H9 (cell line): Measurements from ENCODE around the gene ASIC1. TPM values are rescaled to one million over a fixed set of nuclear protein-coding genes. Genes with fewer than 3 reads are reported as not detected.

Experiments used
- DNase-seq: peaks from one replicate; pipeline ENCODE4 v3.0.0-alpha.2; 2017
- H2AFZ ChIP-seq: one replicate; pipeline ENCODE4 v1.6.1; 2013; ENCODE audit warnings: mild to moderate bottlenecking, low read length, control low read depth, moderate library complexity
- H2AK5ac ChIP-seq: 2 replicates; pipeline ENCODE4 v1.6.1; 2013; ENCODE audit warnings: low read length, control low read depth, mixed read lengths; ENCODE audit not compliant: insufficient read length
- H2BK120ac ChIP-seq: one replicate; pipeline ENCODE4 v1.6.1; 2013; ENCODE audit warnings: low read depth, mild to moderate bottlenecking, low read length, control low read depth, inconsistent platforms; ENCODE audit not compliant: poor library complexity, severe bottlenecking
- H2BK12ac ChIP-seq: 2 replicates; pipeline ENCODE4 v1.6.1; 2013; ENCODE audit warnings: low read length, control low read depth, mixed read lengths, low read depth; ENCODE audit not compliant: insufficient read length
- H2BK15ac ChIP-seq: 2 replicates; pipeline ENCODE4 v1.6.1; 2013; ENCODE audit warnings: low read depth, low read length, control low read depth
- H2BK20ac ChIP-seq: one replicate; pipeline ENCODE4 v1.6.1; 2013; ENCODE audit warnings: low read depth, mild to moderate bottlenecking, low read length, control low read depth, inconsistent platforms; ENCODE audit not compliant: poor library complexity, severe bottlenecking
- H2BK5ac ChIP-seq: 2 replicates; pipeline ENCODE4 v1.6.1; 2013; ENCODE audit warnings: low read length, control low read depth, mixed read lengths; ENCODE audit not compliant: insufficient read length
- H3K14ac ChIP-seq: 2 replicates; pipeline ENCODE4 v1.6.1; 2013; ENCODE audit warnings: low read length, control low read depth; ENCODE audit not compliant: insufficient read depth
- H3K18ac ChIP-seq: 2 replicates; pipeline ENCODE4 v1.6.1; 2013; ENCODE audit warnings: low read depth, mild to moderate bottlenecking, mixed read lengths, low read length, control low read depth; ENCODE audit not compliant: insufficient read length
- H3K23ac ChIP-seq: 2 replicates; pipeline ENCODE4 v1.6.1; 2013; ENCODE audit warnings: low read length, control low read depth, mixed read lengths, low read depth; ENCODE audit not compliant: insufficient read length
- H3K23me2 ChIP-seq: 2 replicates; pipeline ENCODE4 v1.6.1; 2013; ENCODE audit warnings: low read depth, mild to moderate bottlenecking, mixed read lengths, low read length, control low read depth; ENCODE audit not compliant: insufficient read length, poor library complexity, severe bottlenecking
- H3K27ac ChIP-seq: 2 replicates; pipeline ENCODE4 v1.5.1; 2013; ENCODE audit warnings: low read length, control low read depth, mixed read lengths, low read depth; ENCODE audit not compliant: insufficient read length
- H3K27me3 ChIP-seq: 2 replicates; pipeline ENCODE4 v1.6.1; 2013; ENCODE audit warnings: low read length, control low read depth, inconsistent platforms; ENCODE audit not compliant: insufficient read depth
- H3K4ac ChIP-seq: 2 replicates; pipeline ENCODE4 v1.6.1; 2013; ENCODE audit warnings: low read depth, mild to moderate bottlenecking, control low read depth, inconsistent platforms, low read length, moderate library complexity
- H3K4me1 ChIP-seq: 2 replicates; pipeline ENCODE4 v1.6.1; 2013; ENCODE audit warnings: low read length, control low read depth, inconsistent platforms; ENCODE audit not compliant: insufficient read depth
- H3K4me2 ChIP-seq: 2 replicates; pipeline ENCODE4 v1.6.1; 2013; ENCODE audit warnings: low read length, control low read depth, mixed read lengths; ENCODE audit not compliant: insufficient read length, insufficient read depth
- H3K56ac ChIP-seq: 2 replicates; pipeline ENCODE4 v1.6.1; 2013; ENCODE audit warnings: low read depth, mild to moderate bottlenecking, mixed read lengths, low read length, control low read depth; ENCODE audit not compliant: insufficient read length
- H3K79me1 ChIP-seq: 2 replicates; pipeline ENCODE4 v1.6.1; 2013; ENCODE audit warnings: low read depth, mild to moderate bottlenecking, moderate library complexity, low read length, control low read depth, inconsistent platforms; ENCODE audit not compliant: insufficient read depth, poor library complexity, severe bottlenecking
- H3K79me2 ChIP-seq: 2 replicates; pipeline ENCODE4 v1.6.1; 2013; ENCODE audit warnings: low read length, control low read depth, inconsistent platforms; ENCODE audit not compliant: insufficient read depth
- H3K9ac ChIP-seq: 2 replicates; pipeline ENCODE4 v1.6.1; 2013; ENCODE audit warnings: low read length, control low read depth, mixed read lengths; ENCODE audit not compliant: insufficient read length; ENCODE audit errors: extremely low read depth
- H3K9me3 ChIP-seq: one replicate; pipeline ENCODE4 v1.6.1; 2013; ENCODE audit warnings: low read depth, low read length, inconsistent platforms; ENCODE audit not compliant: control insufficient read depth
- H3T11ph ChIP-seq: one replicate; pipeline ENCODE4 v1.6.1; 2013; ENCODE audit warnings: mild to moderate bottlenecking, low read length, control low read depth, inconsistent platforms
- H4K20me1 ChIP-seq: one replicate; pipeline ENCODE4 v1.6.1; 2013; ENCODE audit not compliant: control insufficient read depth, insufficient read length, insufficient read depth
- H4K5ac ChIP-seq: 2 replicates; pipeline ENCODE4 v1.6.1; 2013; ENCODE audit warnings: low read depth, mild to moderate bottlenecking, mixed read lengths, low read length, control low read depth; ENCODE audit not compliant: insufficient read length
- H4K8ac ChIP-seq: replicated peaks from 2 replicates; pipeline ENCODE4 v1.6.1; 2013; ENCODE audit warnings: low read length, control low read depth, mixed read lengths, low read depth; ENCODE audit not compliant: insufficient read length
- H4K91ac ChIP-seq: 2 replicates; pipeline ENCODE4 v1.6.1; 2013; ENCODE audit warnings: low read depth, mild to moderate bottlenecking, moderate library complexity, mixed read lengths, low read length, control low read depth; ENCODE audit not compliant: insufficient read length
- H3K27ac Mint-ChIP-seq, 3 experiments: 2 replicates in 2 of 3; 3 replicates in 1 of 3; pipeline ENCODE4 v1.8.0; 2020 to 2021; ENCODE audit warnings: mixed read lengths in 3 of 3, mild to moderate bottlenecking in 1 of 3, moderate library complexity in 1 of 3
- H3K27me3 Mint-ChIP-seq: 2 replicates; pipeline ENCODE4 v1.8.0; 2021; ENCODE audit warnings: low read depth, mild to moderate bottlenecking, moderate library complexity, mixed read lengths
- H3K36me3 Mint-ChIP-seq, 3 experiments: 2 replicates in 2 of 3; 3 replicates in 1 of 3; pipeline ENCODE4 v1.8.0; 2020 to 2021; ENCODE audit warnings: low read depth in 3 of 3, mixed read lengths in 3 of 3; ENCODE audit not compliant: insufficient read depth in 1 of 3
- H3K4me1 Mint-ChIP-seq, 2 experiments: 2 replicates each; pipeline ENCODE4 v1.8.0; 2020; ENCODE audit warnings: mixed read lengths in 2 of 2
- H3K4me3 Mint-ChIP-seq, 2 experiments: 2 replicates in 1 of 2; 3 replicates in 1 of 2; pipeline ENCODE4 v1.8.0; 2020 to 2021; ENCODE audit warnings: mild to moderate bottlenecking in 2 of 2, mixed read lengths in 2 of 2, moderate library complexity in 1 of 2
- H3K9me3 Mint-ChIP-seq, 2 experiments: 2 replicates in 1 of 2; 3 replicates in 1 of 2; pipeline ENCODE4 v1.8.0; 2020; ENCODE audit warnings: mild to moderate bottlenecking in 2 of 2, mixed read lengths in 2 of 2, moderate library complexity in 1 of 2
- WGBS: extraction: QIAGEN DNeasy Blood & Tissue Kit; methylation state at CpG from one replicate; pipeline ENCODE4 v1.1.7; 2013; ENCODE audit warnings: missing lambda C conversion rate, low lambda C conversion rate, mixed read lengths; ENCODE audit not compliant: insufficient read length; ENCODE audit errors: extremely low coverage; 5-methylcytosine and 5-hydroxymethylcytosine counted together
- total RNA-seq: library from RNA; stranded (reverse); gene quantifications from 2 replicates; pipeline ENCODE4 v1.2.1, GENCODE V29; 2021
- TF ChIP-seq, protein P1 (sequence below): fragments of 200-600 bp; sonication (generic); conservative IDR thresholded peaks from 3 replicates; pipeline ENCODE4 v1.8.0; 2021; ENCODE audit warnings: antibody characterized with exemption, mild to moderate bottlenecking

Gene ASIC1
- total RNA-seq, 1 experiment from 2014 or later = 3.9 TPM

GRCh38 chr12:50043308-50043707, 14.1 kb upstream of the ASIC1 start:
- no peak overlapping the region for H2BK120ac ChIP-seq
- no peaks in the 10 kb centered on the region for H3K4me1 ChIP-seq
- H3K23me2 ChIP-seq = no peaks in the 10 kb centered on the region
- Mint-ChIP-seq H3K27ac (no peak overlapping the region), H3K36me3 (no peaks in the 10 kb centered on the region), H3K4me3 (no peak overlapping the region), H3K27me3 (peaks cover 80% of the 10 kb centered on the region), H3K9me3 (no peaks in the 10 kb centered on the region), H3K4me1 (peaks cover 11 to 15% of the 10 kb centered on the region in 2 experiments)
- no peaks in the 10 kb centered on the region for H3K79me2 ChIP-seq
- no peak overlapping the region for H3K4me2 ChIP-seq
- H3K23ac ChIP-seq = no peak overlapping the region
- H3K9me3 ChIP-seq = no peaks in the 10 kb centered on the region
- H3K18ac ChIP-seq = no peak overlapping the region
- no peak overlapping the region for H2BK15ac ChIP-seq
- TF ChIP-seq, protein P1, sequence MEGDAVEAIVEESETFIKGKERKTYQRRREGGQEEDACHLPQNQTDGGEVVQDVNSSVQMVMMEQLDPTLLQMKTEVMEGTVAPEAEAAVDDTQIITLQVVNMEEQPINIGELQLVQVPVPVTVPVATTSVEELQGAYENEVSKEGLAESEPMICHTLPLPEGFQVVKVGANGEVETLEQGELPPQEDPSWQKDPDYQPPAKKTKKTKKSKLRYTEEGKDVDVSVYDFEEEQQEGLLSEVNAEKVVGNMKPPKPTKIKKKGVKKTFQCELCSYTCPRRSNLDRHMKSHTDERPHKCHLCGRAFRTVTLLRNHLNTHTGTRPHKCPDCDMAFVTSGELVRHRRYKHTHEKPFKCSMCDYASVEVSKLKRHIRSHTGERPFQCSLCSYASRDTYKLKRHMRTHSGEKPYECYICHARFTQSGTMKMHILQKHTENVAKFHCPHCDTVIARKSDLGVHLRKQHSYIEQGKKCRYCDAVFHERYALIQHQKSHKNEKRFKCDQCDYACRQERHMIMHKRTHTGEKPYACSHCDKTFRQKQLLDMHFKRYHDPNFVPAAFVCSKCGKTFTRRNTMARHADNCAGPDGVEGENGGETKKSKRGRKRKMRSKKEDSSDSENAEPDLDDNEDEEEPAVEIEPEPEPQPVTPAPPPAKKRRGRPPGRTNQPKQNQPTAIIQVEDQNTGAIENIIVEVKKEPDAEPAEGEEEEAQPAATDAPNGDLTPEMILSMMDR = no peak
- H2AK5ac ChIP-seq = no peak overlapping the region
- H3K14ac ChIP-seq = no peak overlapping the region
- H3K27me3 ChIP-seq = no peaks in the 10 kb centered on the region; the same call in 1 of the 2 replicates
- H2BK12ac ChIP-seq = no peak overlapping the region
- DNase-seq = no peak
- H2BK5ac ChIP-seq = no peak overlapping the region
- no peak overlapping the region for H4K8ac ChIP-seq
- no peak overlapping the region for H3T11ph ChIP-seq
- no peaks in the 10 kb centered on the region for H3K79me1 ChIP-seq
- no peak overlapping the region for H3K4ac ChIP-seq
- no peak overlapping the region for H2AFZ ChIP-seq
- no peak overlapping the region for H4K91ac ChIP-seq
- no peak overlapping the region for H3K56ac ChIP-seq
- no peak overlapping the region for H4K5ac ChIP-seq
- no peaks in the 10 kb centered on the region for H4K20me1 ChIP-seq
- H3K27ac ChIP-seq = no peak overlapping the region
- no CpG with 5 or more reads among the region's 2 CpGs for WGBS
- H2BK20ac ChIP-seq = no peak overlapping the region
- H3K9ac ChIP-seq = no peak overlapping the region
